SK-N-SH (cell line): ENCODE measurements around the gene TFDP2. TPM values are rescaled to one million over a fixed set of nuclear protein-coding genes. Genes with fewer than 3 reads are reported as not detected.
A peak's percentile ranks its signal among the peaks of the same experiment; 100 is the strongest.

Experiments used
- CTCF ChIA-PET: fragments of 300-600, 350-600 bp; formaldehyde crosslinking; extraction: SDS; loops from one replicate; lab custom pipeline; 2021; lab: Yijun Ruan, JAX
- POLR2A ChIA-PET: fragments of 350-600 bp; sonication (Branson Sonifier 250); formaldehyde crosslinking; extraction: SDS; loops from one replicate; lab custom pipeline; 2020; ENCODE audit warnings: antibody characterized with exemption, inconsistent platforms; lab: Yijun Ruan, JAX
- DNase-seq: peaks from one replicate; pipeline ENCODE4 v3.0.0; 2012
- H2AFZ ChIP-seq: fragments of 200-600 bp; sonication (generic); 2 replicates; pipeline ENCODE4 v1.8.1; 2016; ENCODE audit warnings: antibody characterized with exemption, mild to moderate bottlenecking, low read depth
- H3F3A ChIP-seq: fragments of 200-600 bp; sonication (generic); replicated peaks from 2 replicates; pipeline ENCODE3; 2016; ENCODE audit warnings: antibody characterized with exemption, mild to moderate bottlenecking; ENCODE audit not compliant: insufficient read depth
- H3K27ac ChIP-seq, 2 experiments: fragments of 200-500 bp in 1 of 2; fragments of 200-600 bp in 1 of 2; sonication (Bioruptor generic) in 1 of 2; sonication (generic), shearing (Covaris generic) in 1 of 2; 2 replicates each; pipeline versions ENCODE4 v1.5.1 to v1.6.1; 2014 to 2016; ENCODE audit warnings: low read depth in 2 of 2, inconsistent platforms in 1 of 2, low read length in 1 of 2, mild to moderate bottlenecking in 1 of 2, mixed read lengths in 1 of 2
- H3K27me3 ChIP-seq: fragments of 200-600 bp; sonication (generic), shearing (Covaris generic); 2 replicates; pipeline ENCODE4 v1.6.1; 2016; ENCODE audit warnings: mixed run types; ENCODE audit not compliant: insufficient read depth
- H3K36me3 ChIP-seq, 2 experiments: fragments of 200-500 bp in 1 of 2; fragments of 200-600 bp in 1 of 2; sonication (Bioruptor generic) in 1 of 2; sonication (generic) in 1 of 2; replicated peaks in 1 of 2; 2 replicates each; pipeline versions ENCODE3 to v1.5.1; 2014 to 2016; ENCODE audit warnings: low read length in 1 of 2, mild to moderate bottlenecking in 1 of 2; ENCODE audit not compliant: insufficient read depth in 2 of 2, control insufficient read depth in 1 of 2
- H3K4me1 ChIP-seq, 2 experiments: fragments of 200-500 bp in 1 of 2; fragments of 200-600 bp in 1 of 2; sonication (Bioruptor generic) in 1 of 2; sonication (generic), shearing (Covaris generic) in 1 of 2; 2 replicates each; pipeline versions ENCODE4 v1.5.1 to v1.6.1; 2014 to 2016; ENCODE audit warnings: low read depth in 1 of 2, low read length in 1 of 2, mixed run types in 1 of 2; ENCODE audit not compliant: insufficient read depth in 2 of 2, control insufficient read depth in 1 of 2
- H3K4me2 ChIP-seq: fragments of 200-600 bp; sonication (generic), shearing (Covaris generic); 2 replicates; pipeline ENCODE4 v1.6.1; 2017; ENCODE audit warnings: mixed run types
- H3K4me3 ChIP-seq, 2 experiments: fragments of 200-500 bp in 1 of 2; fragments of 200-600 bp in 1 of 2; sonication (Bioruptor generic) in 1 of 2; sonication (generic), shearing (Covaris generic) in 1 of 2; 2 replicates each; pipeline versions ENCODE4 v1.5.1 to v1.8.1; 2014 to 2016; ENCODE audit warnings: low read depth in 2 of 2, inconsistent platforms in 1 of 2, low read length in 1 of 2, mild to moderate bottlenecking in 1 of 2, mixed read lengths in 1 of 2, moderate library complexity in 1 of 2
- H3K79me2 ChIP-seq: fragments of 200-600 bp; sonication (generic); 2 replicates; pipeline ENCODE4 v1.8.1; 2017; ENCODE audit warnings: mild to moderate bottlenecking; ENCODE audit not compliant: insufficient read depth
- H3K9ac ChIP-seq: fragments of 200-600 bp; sonication (generic); 2 replicates; pipeline ENCODE4 v1.6.1; 2017; ENCODE audit warnings: mixed run types
- H3K9me2 ChIP-seq: fragments of 200-600 bp; sonication (generic); 2 replicates; pipeline ENCODE4 v1.6.1; 2017; ENCODE audit warnings: mixed run types
- H3K9me3 ChIP-seq: fragments of 200-600 bp; sonication (generic); 2 replicates; pipeline ENCODE4 v1.6.1; 2017; ENCODE audit warnings: mixed run types, mild to moderate bottlenecking, moderate library complexity
- H4K20me1 ChIP-seq: fragments of 200-600 bp; sonication (generic); 2 replicates; pipeline ENCODE4 v1.6.1; 2017; ENCODE audit warnings: mild to moderate bottlenecking, mixed run types; ENCODE audit not compliant: insufficient read depth
- FOXJ3 ChIP-seq: sonication (generic); formaldehyde crosslinking; IDR thresholded peaks from 2 replicates; pipeline ENCODE4 v1.5.1; 2020; ENCODE audit warnings: mild to moderate bottlenecking, missing genetic modification reagents
- JUND ChIP-seq: IDR thresholded peaks from 2 replicates; pipeline ENCODE4 v1.4.0; 2012
- MAX ChIP-seq: IDR thresholded peaks from 2 replicates; pipeline ENCODE4 v1.4.0; 2012; ENCODE audit warnings: low read depth
- MEF2A ChIP-seq: IDR thresholded peaks from 2 replicates; pipeline ENCODE4 v1.4.0; 2012; ENCODE audit warnings: low read depth, borderline replicate concordance
- PBX3 ChIP-seq: IDR thresholded peaks from 2 replicates; pipeline ENCODE4; 2012
- RAD21 ChIP-seq: IDR thresholded peaks from 2 replicates; pipeline ENCODE4 v1.6.1; 2012; ENCODE audit warnings: mild to moderate bottlenecking, low read length
- RCOR1 ChIP-seq: fragments of 150-350 bp; IDR thresholded peaks from 2 replicates; pipeline ENCODE4 v1.6.1; 2017; ENCODE audit warnings: antibody characterized with exemption, low read length
- SIN3A ChIP-seq: IDR thresholded peaks from 2 replicates; pipeline ENCODE4 v1.6.1; 2012; ENCODE audit warnings: low read depth, mild to moderate bottlenecking, low read length, moderate library complexity, borderline replicate concordance
- WGBS: methylation state at CpG from one replicate; pipeline ENCODE4 v1.1.6; 2017; ENCODE audit warnings: low lambda C conversion rate; 5-methylcytosine and 5-hydroxymethylcytosine counted together
- polyA plus RNA-seq, 3 experiments: library from polyadenylated mRNA; depleted of rRNA; stranded (reverse); fragments of >200 nt; gene quantifications; 2 replicates each; pipeline ENCODE4 v1.2.3, GENCODE V29; 2012

Gene TFDP2
- polyA plus RNA-seq, 1 of the 3 experiments (the other 2 are of a cell fraction): 8.6 TPM

GRCh38 chr3:142168514-142168913, 19.2 kb upstream of the TFDP2 start:
- POLR2A ChIA-PET: no interaction called here
- no peak for DNase-seq
- Histone ChIP-seq H3K79me2 (no peaks in the 10 kb centered on the region), H3F3A (peaks cover 17% of the 10 kb centered on the region), H3K9me2 (no peaks in the 10 kb centered on the region), H3K9me3 (no peaks in the 10 kb centered on the region), H3K4me3 (no peak overlapping the region), H3K27me3 (no peaks in the 10 kb centered on the region), H3K9ac (no peak overlapping the region), H3K4me1 (no peaks in the 10 kb centered on the region), H3K27ac (no peak overlapping the region), H3K4me2 (no peak overlapping the region), H4K20me1 (no peaks in the 10 kb centered on the region), H3K36me3 (peaks cover 21 to 50% of the 10 kb centered on the region in 2 experiments), H2AFZ (no peak overlapping the region)
- 97% methylated on average over 3 of the region's 3 CpGs for WGBS
- TF ChIP-seq MEF2A: no peak
- no peak for TF ChIP-seq PBX3
- no peak for TF ChIP-seq MAX
- no peak for TF ChIP-seq SIN3A
- CTCF ChIA-PET: no interaction called here

GRCh38 chr3:142165194-142165593, 15.8 kb upstream of the TFDP2 start:
- H3K9ac ChIP-seq: no peak overlapping the region
- H3K4me1 ChIP-seq: no peaks in the 10 kb centered on the region
- WGBS: 84% methylated on average over 3 of the region's 3 CpGs
- no peak for DNase-seq
- TF ChIP-seq FOXJ3 (CRISPR knock-in tag): no peak
- peak; percentile 24; the same call in 1 of the 2 replicates for TF ChIP-seq JUND
- TF ChIP-seq PBX3: 0 out of 2 replicates have a peak, but pooled peaks have one; percentile 10
- TF ChIP-seq, all 33 proteins: peak for 2
- Histone ChIP-seq H3K36me3 (peaks cover 11 to 37% of the 10 kb centered on the region in 2 experiments), H2AFZ (no peak overlapping the region), H3K4me3 (no peak overlapping the region), H3F3A (peaks cover 14% of the 10 kb centered on the region), H3K79me2 (no peaks in the 10 kb centered on the region), H4K20me1 (no peaks in the 10 kb centered on the region), H3K27me3 (no peaks in the 10 kb centered on the region), H3K9me2 (no peaks in the 10 kb centered on the region), H3K27ac (no peak overlapping the region; a peak in 1 of 4 replicates), H3K9me3 (no peaks in the 10 kb centered on the region), H3K4me2 (no peak overlapping the region)
- CTCF ChIA-PET: interaction anchor here (0.7 to 1.1 kb wide), 2 partner anchors 14 to 817 kb away, joined by 3 read pairs; no protein-coding TSS in a partner anchor
- POLR2A ChIA-PET: no interaction called here

- Histone ChIP-seq H3K4me2 (no peak overlapping the region), H3K27me3 (no peaks in the 10 kb centered on the region), H3K4me3 (no peak overlapping the region), H3K9me2 (no peaks in the 10 kb centered on the region), H3K79me2 (no peaks in the 10 kb centered on the region), H3K36me3 (peaks cover 0 to 1% of the 10 kb centered on the region in 2 experiments), H3K27ac (no peak overlapping the region), H4K20me1 (no peaks in the 10 kb centered on the region), H3K4me1 (no peaks in the 10 kb centered on the region), H2AFZ (no peak overlapping the region), H3F3A (no peaks in the 10 kb centered on the region), H3K9me3 (no peaks in the 10 kb centered on the region), H3K9ac (no peak overlapping the region)
- WGBS: 73% methylated on average over 4 of the region's 4 CpGs
- POLR2A ChIA-PET: no interaction called here
- DNase-seq: no peak
- CTCF ChIA-PET: no interaction called here
- TF ChIP-seq RAD21 (no peak), RCOR1 (no peak)
- TF ChIP-seq, all 33 proteins: peak for 0
These were observed 9.9 kb upstream of the TFDP2 start for GRCh38 chr3:142159083-142159740.
